ENCODE results near the gene TSR2. TPM values are rescaled to one million over a fixed set of nuclear protein-coding genes. Genes with fewer than 3 reads are reported as not detected.

The TSR2 gene
- total RNA-seq, 1 donor from 2014 or later: 40.6 TPM

GRCh38 chrX:54427837-54428424 is 12.3 kb upstream of the TSR2 start:
- intact Hi-C loops (cut with micrococcal nuclease): no loop called here
- Histone ChIP-seq H3K36me3 (no peaks in the 10 kb centered on the region), H3K27ac (replicated peaks) (no peak overlapping the region), H3K9me3 (replicated peaks) (no peaks in the 10 kb centered on the region), H3K4me3 (no peak overlapping the region), H3K27me3 (ENCODE audit: low read depth) (no peaks in the 10 kb centered on the region), H3K4me1 (no peaks in the 10 kb centered on the region)
- TF ChIP-seq CTCF (IDR thresholded peaks at IDR 0.05; ENCODE audit: borderline replicate concordance): no peak
- no peak for DNase-seq

DNA sequence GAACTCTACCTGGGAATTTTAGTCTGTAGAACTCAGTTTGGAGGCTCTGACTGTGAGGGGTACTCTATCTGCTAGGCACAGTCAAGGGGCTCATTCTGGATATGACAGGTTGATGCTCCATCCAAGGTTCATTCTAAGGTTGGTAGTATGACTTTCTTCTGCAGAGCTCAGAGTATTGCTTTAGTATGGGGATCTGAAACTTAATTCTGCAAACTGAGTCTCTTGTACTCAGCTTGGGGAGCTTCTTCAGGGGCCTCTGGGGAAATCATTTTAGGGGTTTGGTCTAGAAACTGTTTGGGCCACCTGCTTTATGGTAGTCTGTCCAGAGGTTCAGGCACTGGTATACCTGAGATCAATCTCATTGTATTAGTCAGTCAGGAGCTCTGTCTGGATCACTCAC is 9.7 kb upstream of the TSR2 start:
- Histone ChIP-seq H3K36me3 (no peaks in the 10 kb centered on the region), H3K9me3 (replicated peaks) (no peaks in the 10 kb centered on the region), H3K4me3 (no peak overlapping the region), H3K27me3 (ENCODE audit: low read depth) (no peaks in the 10 kb centered on the region), H3K27ac (replicated peaks) (no peak overlapping the region), H3K4me1 (no peaks in the 10 kb centered on the region)
- DNase-seq: no peak
- no peak for TF ChIP-seq CTCF (IDR thresholded peaks at IDR 0.05; ENCODE audit: borderline replicate concordance)
- intact Hi-C loops (cut with micrococcal nuclease): no loop called here

GRCh38 chrX:54435121-54435520 is 5.1 kb upstream of the TSR2 start:
- H3K4me3 ChIP-seq: no peak overlapping the region
- H3K4me1 ChIP-seq: peaks cover 5% of the 10 kb centered on the region
- H3K9me3 ChIP-seq (replicated peaks): no peaks in the 10 kb centered on the region
- no peak overlapping the region for H3K27ac ChIP-seq (replicated peaks)
- intact Hi-C loops (cut with micrococcal nuclease): no loop called here
- TF ChIP-seq CTCF (IDR thresholded peaks at IDR 0.05; ENCODE audit: borderline replicate concordance): no peak
- no peaks in the 10 kb centered on the region for H3K36me3 ChIP-seq
- H3K27me3 ChIP-seq (ENCODE audit: low read depth): no peaks in the 10 kb centered on the region
- DNase-seq: no peak

DNA sequence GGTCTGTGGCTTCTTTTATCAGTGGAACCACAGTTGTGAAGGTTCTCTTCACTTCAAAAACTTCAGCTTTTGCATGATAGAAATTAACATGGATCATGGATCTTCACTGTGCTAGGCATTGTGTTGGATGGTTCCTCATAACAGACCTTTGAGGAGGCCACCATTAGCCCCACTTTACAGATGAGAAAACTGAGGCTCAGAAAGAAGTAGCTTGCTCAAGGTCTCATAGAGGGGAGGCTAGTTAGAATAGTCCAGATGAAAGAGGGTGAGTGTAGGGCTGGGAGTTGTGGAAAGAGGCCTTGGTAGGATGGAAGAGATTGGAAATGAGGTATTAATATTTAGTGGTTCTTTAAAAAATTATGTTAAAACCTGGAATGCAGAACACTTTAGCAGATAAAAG is 2.6 kb downstream of the TSR2 start:
- H3K9me3 ChIP-seq (replicated peaks): no peaks in the 10 kb centered on the region
- intact Hi-C loops (cut with micrococcal nuclease): no loop called here
- no peaks in the 10 kb centered on the region for H3K27me3 ChIP-seq (ENCODE audit: low read depth)
- peaks cover 28% of the 10 kb centered on the region for H3K4me1 ChIP-seq
- no peaks in the 10 kb centered on the region for H3K36me3 ChIP-seq
- no peak for TF ChIP-seq CTCF (IDR thresholded peaks at IDR 0.05; ENCODE audit: borderline replicate concordance)
- no peak for DNase-seq
- H3K4me3 ChIP-seq: no peak overlapping the region
- H3K27ac ChIP-seq (replicated peaks): no peak overlapping the region

GRCh38 chrX:54444752-54445151 is 4.5 kb downstream of the TSR2 start:
- intact Hi-C loops (cut with micrococcal nuclease): no loop called here
- Histone ChIP-seq H3K27me3 (ENCODE audit: low read depth) (no peaks in the 10 kb centered on the region), H3K36me3 (peaks cover 10% of the 10 kb centered on the region)

More at GRCh38 chrX:54444752-54445151, 4.5 kb downstream of the TSR2 start:
- DNase-seq: no peak
- peaks cover 23% of the 10 kb centered on the region for H3K4me1 ChIP-seq
- H3K4me3 ChIP-seq: no peak overlapping the region
- no peak for TF ChIP-seq CTCF (IDR thresholded peaks at IDR 0.05; ENCODE audit: borderline replicate concordance)
- no peaks in the 10 kb centered on the region for H3K9me3 ChIP-seq (replicated peaks)
- H3K27ac ChIP-seq (replicated peaks): no peak overlapping the region
